SU-DHL-6 (cell line): ENCODE results near the gene ABHD12B.
A peak's percentile ranks its signal among the peaks of the same experiment; 100 is the strongest.

Experiments
- H2AFZ ChIP-seq: fragments of 200-600 bp; sonication (generic); 2 replicates; pipeline ENCODE4 v1.6.1; 2014; ENCODE audit warnings: low read depth, mild to moderate bottlenecking, moderate library complexity, mixed read lengths, antibody characterized with exemption, low read length; ENCODE audit not compliant: severe bottlenecking
- H3F3A ChIP-seq: fragments of 200-600 bp; shearing (Covaris generic); 2 replicates; pipeline ENCODE4 v1.6.0; 2016; ENCODE audit warnings: antibody characterized with exemption, mild to moderate bottlenecking; ENCODE audit not compliant: insufficient read depth
- H3K27ac ChIP-seq: fragments of 200-600 bp; sonication (generic); 2 replicates; pipeline ENCODE4 v1.5.1; 2016; ENCODE audit warnings: low read depth, mild to moderate bottlenecking, low read length, moderate library complexity, mixed read lengths
- H3K27me3 ChIP-seq: fragments of 200-600 bp; sonication (generic), shearing (Covaris generic); 2 replicates; pipeline ENCODE4 v1.6.0; 2014; ENCODE audit warnings: mild to moderate bottlenecking, low read length
- H3K36me3 ChIP-seq: fragments of 200-600 bp; sonication (generic); 2 replicates; pipeline ENCODE4 v1.6.1; 2014; ENCODE audit warnings: mild to moderate bottlenecking, low read length, mixed read lengths
- H3K4me2 ChIP-seq: fragments of 300-600, 200-600 bp; shearing (Covaris generic), sonication (generic); 2 replicates; pipeline ENCODE4 v1.6.0; 2014; ENCODE audit warnings: low read length, low read depth, mild to moderate bottlenecking; ENCODE audit not compliant: poor library complexity, severe bottlenecking
- H3K4me3 ChIP-seq: fragments of 200-600 bp; sonication (generic); 2 replicates; pipeline ENCODE4 v1.5.1; 2014; ENCODE audit warnings: antibody characterized with exemption, low read length, mild to moderate bottlenecking, mixed read lengths; ENCODE audit not compliant: insufficient read depth, poor library complexity, severe bottlenecking
- H3K79me2 ChIP-seq: fragments of 200-600 bp; sonication (generic); 2 replicates; pipeline ENCODE4 v1.6.1; 2014; ENCODE audit warnings: mild to moderate bottlenecking, low read length, moderate library complexity; ENCODE audit not compliant: insufficient read depth
- H3K9ac ChIP-seq: fragments of 200-600 bp; sonication (generic); 2 replicates; pipeline ENCODE4 v1.7.0; 2014; ENCODE audit warnings: mild to moderate bottlenecking, low read length
- H3K9me2 ChIP-seq: fragments of 200-600 bp; sonication (generic); replicated peaks from 2 replicates; pipeline ENCODE4 v1.6.1; 2014; ENCODE audit warnings: low read length; ENCODE audit not compliant: insufficient read depth
- H3K9me3 ChIP-seq: fragments of 200-600 bp; sonication (generic); 2 replicates; pipeline ENCODE4 v1.6.1; 2014; ENCODE audit warnings: low read length, mixed read lengths; ENCODE audit not compliant: insufficient read depth
- H4K20me1 ChIP-seq: fragments of 200-600 bp; sonication (generic); 2 replicates; pipeline ENCODE4 v1.6.1; 2014; ENCODE audit warnings: low read depth, mild to moderate bottlenecking, antibody characterized with exemption, low read length, moderate library complexity, mixed read lengths
- CTCF ChIP-seq: fragments of 200-600 bp; sonication (generic); IDR thresholded peaks from one replicate; pipeline ENCODE4 v1.5.1; 2017; ENCODE audit warnings: antibody characterized with exemption, mild to moderate bottlenecking, low read length, moderate library complexity; ENCODE audit not compliant: insufficient read depth, poor library complexity, severe bottlenecking
- EZH2phosphoT487 ChIP-seq: fragments of 200-600 bp; sonication (generic), shearing (Covaris generic); conservative IDR thresholded peaks from 2 replicates; pipeline ENCODE4 v1.6.1; 2018; ENCODE audit warnings: mild to moderate bottlenecking, antibody characterized with exemption, low read length, moderate library complexity, mixed read lengths

ABHD12B gene

GRCh38 chr14:50871914-50872732 is at the start of gene ABHD12B:
TSS of gene ABHD12B (plus strand) at chr14:50872053. CDS start at chr14:50872175, 122 bp downstream.
- Histone ChIP-seq H3K4me3 (no peak within 1 kb of the TSS), H4K20me1 (no peaks in the 10 kb centered on the region), H3K9me3 (no peaks in the 10 kb centered on the region), H2AFZ (no peak within 1 kb of the TSS), H3K9ac (no peak within 1 kb of the TSS), H3K4me2 (no peak within 1 kb of the TSS), H3K9me2 (no peaks in the 10 kb centered on the region), H3K36me3 (no peaks in the 10 kb centered on the region), H3K27me3 (no peaks in the 10 kb centered on the region), H3K27ac (no peak within 1 kb of the TSS), H3K79me2 (no peaks in the 10 kb centered on the region), H3F3A (no peaks in the 10 kb centered on the region)
- TF ChIP-seq CTCF, result no peak
- no peak for TF ChIP-seq EZH2phosphoT487

GRCh38 chr14:50822501-50823042 is 49.3 kb upstream of the ABHD12B start:
- peaks cover 98% of the 10 kb centered on the region for H3K79me2 ChIP-seq
- H2AFZ ChIP-seq, result no peak overlapping the region

GRCh38 chr14:50823051-50823761 is 48.6 kb upstream of the ABHD12B start:
- H3K79me2 ChIP-seq, result peaks cover 100% of the 10 kb centered on the region
- H3K27ac ChIP-seq, result peak overlapping the region; percentile 87
- 0 out of 2 replicates have a peak, but pooled peaks cover 3% of the 10 kb centered on the region for H4K20me1 ChIP-seq
- no peaks in the 10 kb centered on the region for H3K9me3 ChIP-seq
- H3F3A ChIP-seq, result peaks cover 50% of the 10 kb centered on the region
- H3K9ac ChIP-seq, result peak overlapping the region; percentile 56
- H3K36me3 ChIP-seq, result peaks cover 19% of the 10 kb centered on the region
- peak overlapping the region; percentile 41 for H3K4me3 ChIP-seq
- H3K9me2 ChIP-seq, result no peaks in the 10 kb centered on the region
- H3K27me3 ChIP-seq, result no peaks in the 10 kb centered on the region
- TF ChIP-seq EZH2phosphoT487, result no peak
- TF ChIP-seq CTCF, result no peak
- no peak overlapping the region for H2AFZ ChIP-seq
- H3K4me2 ChIP-seq, result peak overlapping the region; percentile 89

More at GRCh38 chr14:50822501-50823042, 49.3 kb upstream of the ABHD12B start:
- Histone ChIP-seq H4K20me1 (no peaks in the 10 kb centered on the region), H3K4me3 (peak overlapping the region; percentile 41), H3K27ac (peak overlapping the region; percentile 87), H3K27me3 (no peaks in the 10 kb centered on the region), H3K9me3 (no peaks in the 10 kb centered on the region), H3K9me2 (no peaks in the 10 kb centered on the region), H3F3A (peaks cover 51% of the 10 kb centered on the region), H3K9ac (peak overlapping the region; percentile 56), H3K36me3 (peaks cover 19% of the 10 kb centered on the region), H3K4me2 (peak overlapping the region; percentile 89)
- no peak for TF ChIP-seq EZH2phosphoT487
